K562 (cell line): ENCODE measurements around the gene NAA80. TPM values are rescaled to one million over a fixed set of nuclear protein-coding genes. Genes with fewer than 3 reads are reported as not detected.

ENCODE experiments used
- AFF1 ChIP-seq, 2 experiments: fragments of 450-650 bp; IDR thresholded peaks; 2 replicates each; pipeline ENCODE4 v1.6.1; 2018; ENCODE audit warnings: mild to moderate bottlenecking in 2 of 2, low read depth in 1 of 2; ENCODE audit not compliant: partially characterized antibody in 2 of 2
- ASH1L ChIP-seq: fragments of 450-650 bp; IDR thresholded peaks from 2 replicates; pipeline ENCODE4 v1.6.1; 2018; ENCODE audit warnings: borderline replicate concordance, mild to moderate bottlenecking, low read depth; ENCODE audit not compliant: partially characterized antibody
- COPS2 ChIP-seq: fragments of 450-650 bp; conservative IDR thresholded peaks from 2 replicates; pipeline ENCODE4 v1.6.1; 2016; ENCODE audit warnings: mild to moderate bottlenecking, moderate library complexity
- FOS ChIP-seq: IDR thresholded peaks from 3 replicates; pipeline ENCODE4 v1.6.1; 2011; ENCODE audit not compliant: insufficient read length; ENCODE audit errors: extremely low read depth
- GABPA ChIP-seq: fragments of 200-800 bp; sonication (Bioruptor generic); conservative IDR thresholded peaks from 2 replicates; pipeline ENCODE4 v1.6.1; 2016; ENCODE audit warnings: low read depth, missing genetic modification characterization, missing compliant biosample characterization
- HDGF ChIP-seq: fragments of 450-650 bp; IDR thresholded peaks from 2 replicates; pipeline ENCODE4 v1.6.1; 2016
- HIVEP1 ChIP-seq: fragments of 250-450 bp; sonication (Bioruptor Pico); IDR thresholded peaks from 2 replicates; pipeline ENCODE4 v1.4.0; 2020; ENCODE audit warnings: mild to moderate bottlenecking
- HLTF ChIP-seq: fragments of 450-650 bp; IDR thresholded peaks from 2 replicates; pipeline ENCODE4 v1.6.1; 2016
- HNRNPUL1 ChIP-seq: fragments of 200-400 bp; formaldehyde crosslinking; IDR thresholded peaks from 2 replicates; pipeline ENCODE4 v1.6.1; 2017; ENCODE audit warnings: low read length
- KLF13 ChIP-seq: fragments of 450-650 bp; IDR thresholded peaks from 2 replicates; pipeline ENCODE4 v1.6.1; 2016; ENCODE audit warnings: missing genetic modification characterization, low read depth, mild to moderate bottlenecking, missing compliant biosample characterization, moderate library complexity, borderline replicate concordance
- LEF1 ChIP-seq: fragments of 450-650 bp; IDR thresholded peaks from 2 replicates; pipeline ENCODE4 v1.6.1; 2016; ENCODE audit warnings: mild to moderate bottlenecking
- MAFK ChIP-seq: IDR thresholded peaks from 2 replicates; pipeline ENCODE4 v1.6.1; 2011; ENCODE audit warnings: low read length, improper control_type of control experiment
- MCM5 ChIP-seq: fragments of 450-650 bp; IDR thresholded peaks from 2 replicates; pipeline ENCODE4 v1.6.1; 2016; ENCODE audit warnings: low read depth
- MXI1 ChIP-seq: IDR thresholded peaks from 2 replicates; pipeline ENCODE4 v1.6.1; 2011; ENCODE audit warnings: low read depth, mild to moderate bottlenecking, improper control_type of control experiment, low read length
- NR2F6 ChIP-seq: fragments of 450-650 bp; formaldehyde crosslinking; IDR thresholded peaks from 2 replicates; pipeline ENCODE4 v1.4.0; 2020; ENCODE audit warnings: mild to moderate bottlenecking
- PHF8 ChIP-seq: fragments of 200-600 bp; sonication (generic); IDR thresholded peaks from 2 replicates; pipeline ENCODE4 v1.6.1; 2012; ENCODE audit warnings: mixed run types, mild to moderate bottlenecking, inconsistent platforms, low read length, moderate library complexity, borderline replicate concordance
- RB1 ChIP-seq: fragments of 450-650 bp; IDR thresholded peaks from 2 replicates; pipeline ENCODE4 v1.6.1; 2017; ENCODE audit warnings: low read depth, mild to moderate bottlenecking
- RBM14 ChIP-seq: fragments of 200-400 bp; formaldehyde crosslinking; IDR thresholded peaks from 2 replicates; pipeline ENCODE4 v1.6.1; 2018; ENCODE audit warnings: low read depth, mild to moderate bottlenecking, low read length, moderate library complexity, borderline replicate concordance; ENCODE audit not compliant: insufficient read depth
- RBM39 ChIP-seq: fragments of 200-400 bp; formaldehyde crosslinking; optimal IDR thresholded peaks from 2 replicates; pipeline ENCODE3; 2018; ENCODE audit warnings: low read depth, low read length
- RHOXF2B ChIP-seq: fragments of 250-450 bp; sonication (Bioruptor Pico); conservative IDR thresholded peaks from 2 replicates; pipeline ENCODE4 v1.5.1; 2021
- TFAM ChIP-seq: fragments of 250-450 bp; sonication (Bioruptor Pico); conservative IDR thresholded peaks from 2 replicates; pipeline ENCODE4 v1.5.0; 2021; ENCODE audit warnings: mild to moderate bottlenecking, moderate library complexity
- ZEB2 ChIP-seq: fragments of 450-650 bp; IDR thresholded peaks from 2 replicates; pipeline ENCODE4 v1.6.1; 2016
- ZNF184 ChIP-seq: sonication (generic); formaldehyde crosslinking; IDR thresholded peaks from 2 replicates; pipeline ENCODE4 v1.5.0; 2020; ENCODE audit warnings: missing genetic modification reagents
- ZNF311 ChIP-seq: fragments of 250-450 bp; sonication (Bioruptor Pico); IDR thresholded peaks from 2 replicates; pipeline ENCODE4 v1.4.0; 2020; ENCODE audit warnings: mild to moderate bottlenecking, moderate library complexity
- ZNF316 ChIP-seq: fragments of 450-650 bp; IDR thresholded peaks from 2 replicates; pipeline ENCODE4 v1.6.1; 2016
- ZNF347 ChIP-seq: fragments of 450-650 bp; formaldehyde crosslinking; IDR thresholded peaks from 2 replicates; pipeline ENCODE4 v1.4.0; 2020; ENCODE audit warnings: low read depth, mild to moderate bottlenecking, moderate library complexity
- ZNF79 ChIP-seq: fragments of 250-450 bp; sonication (Bioruptor Pico); IDR thresholded peaks from 2 replicates; pipeline ENCODE4 v1.4.0; 2020; ENCODE audit warnings: low read depth, mild to moderate bottlenecking, moderate library complexity
- polyA plus RNA-seq, 8 experiments: library from polyadenylated mRNA; depleted of rRNA in 4 of 8; stranded (reverse) in 5 of 8; unstranded in 3 of 8; fragments of >200 nt; fragmentation: Nextera tagmentation in 2 of 8; fragmentation: Illumina TruSeq in 1 of 8; extraction: Ambion mirVana in 2 of 8; extraction: Trizol in 1 of 8; gene quantifications; 2 replicates each; pipeline versions ENCODE4 v1.2.1 to v1.2.3, GENCODE V29; 2011 to 2014; ENCODE audit warnings: inconsistent platforms in 1 of 8, missing spikeins in 1 of 8
- total RNA-seq, 7 experiments: library from RNA; depleted of rRNA in 6 of 7; stranded (reverse); fragments of >200 nt in 6 of 7; fragmentation: Illumina TruSeq in 2 of 7; extraction: Trizol in 2 of 7; gene quantifications; 2 replicates each; pipeline versions ENCODE4 v1.2.1 to v1.2.3, GENCODE V29; 2011 to 2021; ENCODE audit warnings: low replicate concordance in 1 of 7
- TF ChIP-seq, protein P1 (sequence below): fragments of 250-450 bp; sonication (Bioruptor Pico); IDR thresholded peaks from 2 replicates; pipeline ENCODE4 v1.5.0; 2020; ENCODE audit warnings: mild to moderate bottlenecking

The NAA80 gene
- total and polyA plus RNA-seq, 9 of the 15 experiments (the other 6 are each of a cell fraction or from before 2014, with no cell fraction given), result 0.82 to 24.0 (median 8.6) TPM

DNA sequence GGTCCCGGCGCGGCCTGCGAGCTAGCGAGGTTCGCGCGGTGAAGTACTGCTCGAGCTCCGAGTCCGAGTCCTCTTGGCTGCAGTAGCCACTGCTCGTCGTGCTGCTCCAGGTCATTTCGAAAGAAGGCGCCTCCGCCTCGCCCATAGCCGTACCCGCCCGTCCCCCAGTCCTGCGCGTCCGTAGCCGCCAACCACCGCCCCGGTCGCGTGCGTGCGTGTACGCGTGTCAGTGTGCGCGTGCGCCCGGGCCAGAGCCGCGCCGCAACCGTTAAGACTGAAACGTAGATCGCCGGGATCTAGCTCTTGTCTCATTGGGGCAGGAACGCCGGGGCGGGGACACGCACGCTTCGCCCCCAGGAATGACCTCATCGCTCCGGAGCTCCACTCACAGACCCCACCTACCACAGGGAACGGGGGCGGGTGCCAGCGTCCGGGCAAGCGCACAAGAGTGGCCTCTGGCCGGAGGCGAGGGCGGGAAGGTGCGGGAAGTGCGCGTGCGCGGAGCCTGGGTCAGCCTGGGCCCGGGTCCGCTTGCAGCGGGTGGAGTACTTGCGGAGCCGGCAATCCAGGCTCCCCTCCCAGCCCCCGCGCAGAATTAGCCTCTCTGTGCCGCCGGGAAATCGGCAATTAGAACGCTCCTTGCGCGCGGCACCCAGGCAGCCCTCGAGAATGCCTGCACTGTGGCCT, 38.1 kb upstream of the NAA80 start (continued):
- TF ChIP-seq ZNF79 (CRISPR knock-in tag) (no peak), MCM5 (no peak), HNRNPUL1 (no peak), ZEB2 (no peak), RBM14 (no peak), ZNF184 (CRISPR knock-in tag) (no peak), GABPA (tag) (no peak), NR2F6 (CRISPR knock-in tag) (no peak), RBM39 (no peak), LEF1 (no peak), HIVEP1 (CRISPR knock-in tag) (no peak), ASH1L (no peak), PHF8 (peak; percentile 64; the same call in 1 of the 2 replicates), AFF1 (IDR thresholded peaks at IDR 0.05; ENCODE audit: low read depth in 1 of 2, partially characterized antibody in 2 of 2) (no peak), ZNF316 (no peak), ZNF311 (CRISPR knock-in tag) (no peak), RHOXF2B (CRISPR knock-in tag) (no peak), KLF13 (tag) (no peak), HLTF (no peak), MXI1 (0 out of 2 replicates have a peak, but pooled peaks have one; percentile 31), TFAM (CRISPR knock-in tag) (no peak), MAFK (no peak), COPS2 (no peak), ZNF347 (CRISPR knock-in tag) (no peak), RB1 (peak; percentile 15; the same call in 1 of the 2 replicates), HDGF (no peak), FOS (no peak)
- TF ChIP-seq, protein P1, sequence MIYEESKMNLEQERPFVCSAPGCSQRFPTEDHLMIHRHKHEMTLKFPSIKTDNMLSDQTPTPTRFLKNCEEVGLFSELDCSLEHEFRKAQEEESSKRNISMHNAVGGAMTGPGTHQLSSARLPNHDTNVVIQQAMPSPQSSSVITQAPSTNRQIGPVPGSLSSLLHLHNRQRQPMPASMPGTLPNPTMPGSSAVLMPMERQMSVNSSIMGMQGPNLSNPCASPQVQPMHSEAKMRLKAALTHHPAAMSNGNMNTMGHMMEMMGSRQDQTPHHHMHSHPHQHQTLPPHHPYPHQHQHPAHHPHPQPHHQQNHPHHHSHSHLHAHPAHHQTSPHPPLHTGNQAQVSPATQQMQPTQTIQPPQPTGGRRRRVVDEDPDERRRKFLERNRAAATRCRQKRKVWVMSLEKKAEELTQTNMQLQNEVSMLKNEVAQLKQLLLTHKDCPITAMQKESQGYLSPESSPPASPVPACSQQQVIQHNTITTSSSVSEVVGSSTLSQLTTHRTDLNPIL, result no peak
